ENCODE measurements around the gene HTR1B.

The HTR1B gene

DNA sequence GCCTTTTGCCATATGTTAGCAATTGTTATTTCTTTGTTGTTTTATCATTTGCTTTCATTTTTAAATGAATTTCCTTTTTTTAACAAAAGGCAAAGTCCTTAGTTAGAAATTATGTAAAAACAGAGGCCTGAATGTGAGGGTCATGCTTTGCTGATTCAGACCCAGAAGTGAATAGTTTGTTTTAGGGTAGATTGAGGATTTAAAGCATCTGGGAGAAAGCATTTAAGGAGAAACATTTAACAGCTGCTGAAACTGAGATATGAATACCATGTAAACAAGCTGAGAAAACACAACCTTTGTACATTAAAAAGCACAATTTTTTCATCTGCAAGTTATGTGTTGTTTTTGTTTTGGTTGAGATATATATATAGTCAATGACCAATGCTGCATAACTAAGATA, 8.0 kb downstream of the HTR1B start:
- no peak for DNase-seq

DNA sequence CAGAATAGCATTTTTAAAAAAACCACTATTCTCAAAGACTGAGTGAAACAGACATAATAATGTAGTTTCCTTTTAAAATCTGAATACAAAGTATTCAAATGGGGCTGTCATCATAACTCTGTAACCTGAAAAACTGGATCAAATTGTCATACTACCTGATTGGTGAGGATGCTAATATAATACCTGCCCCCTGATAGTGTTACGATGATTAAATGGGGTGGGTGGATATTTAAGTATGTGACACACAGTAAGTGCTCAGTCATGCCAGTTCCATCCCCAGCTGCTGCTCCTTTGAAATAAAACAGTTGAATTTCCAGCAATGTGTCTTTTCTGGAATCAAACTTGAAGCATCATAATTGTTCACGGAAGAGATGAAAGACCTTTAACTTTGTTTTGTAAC, 8.9 kb downstream of the HTR1B start:
- DNase-seq, result no peak

DNA sequence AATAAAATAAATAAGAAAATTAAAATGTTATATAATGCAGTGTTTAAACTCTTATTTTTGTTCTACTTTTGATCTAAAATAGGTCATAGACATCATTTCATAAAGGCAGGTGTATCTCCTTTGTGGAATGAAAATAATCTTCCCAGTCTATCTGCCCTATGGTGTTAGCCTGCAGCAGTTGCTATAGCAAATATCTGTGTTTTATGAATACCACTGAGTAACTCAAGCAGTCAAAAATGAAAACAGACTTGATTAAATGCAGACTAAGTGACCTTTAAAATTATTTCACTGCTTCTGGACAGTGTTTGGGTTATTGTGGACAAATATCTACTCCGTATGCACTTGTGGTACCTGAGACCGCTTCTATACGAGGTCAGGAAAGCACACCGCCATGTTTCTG, 11.8 kb downstream of the HTR1B start:
- DNase-seq, result no peak

DNA sequence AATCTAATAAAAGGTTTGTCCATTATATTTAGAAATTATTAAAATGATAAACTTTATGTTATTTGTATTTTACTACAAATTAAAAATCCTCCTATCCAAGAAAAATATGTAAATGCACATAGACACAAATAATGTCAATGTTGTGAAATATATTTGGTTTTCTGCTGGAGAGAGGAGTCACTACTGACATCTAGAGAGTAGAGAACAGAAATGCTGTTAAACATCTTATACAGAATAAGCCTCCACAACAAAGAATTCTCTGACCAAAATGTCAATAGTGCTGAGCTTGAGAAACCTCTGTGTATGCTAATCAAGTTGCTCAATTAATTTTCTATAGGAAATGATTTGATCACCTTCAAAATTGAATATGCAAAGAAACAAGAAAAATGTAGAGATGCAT, 12.4 kb downstream of the HTR1B start:
- no peak for DNase-seq

DNA sequence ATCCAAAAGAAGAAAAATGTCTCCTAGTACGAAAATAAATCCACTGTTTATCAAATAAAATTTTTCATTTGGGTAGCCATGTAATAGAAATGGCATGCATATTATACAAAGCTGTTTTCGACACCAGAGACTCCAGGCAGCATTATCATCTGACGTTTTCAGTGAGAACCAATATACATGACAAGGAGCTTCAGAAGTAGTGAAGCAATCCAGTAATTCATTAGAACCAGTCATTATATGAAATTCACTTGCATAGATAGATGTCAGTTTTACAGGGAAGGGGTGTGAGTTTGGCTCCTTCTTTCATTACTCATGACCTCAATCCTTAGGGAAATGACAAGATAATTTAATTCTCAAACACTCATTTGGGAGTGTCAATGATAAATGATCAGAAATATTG, 14.7 kb downstream of the HTR1B start:
- no peak for DNase-seq

DNA sequence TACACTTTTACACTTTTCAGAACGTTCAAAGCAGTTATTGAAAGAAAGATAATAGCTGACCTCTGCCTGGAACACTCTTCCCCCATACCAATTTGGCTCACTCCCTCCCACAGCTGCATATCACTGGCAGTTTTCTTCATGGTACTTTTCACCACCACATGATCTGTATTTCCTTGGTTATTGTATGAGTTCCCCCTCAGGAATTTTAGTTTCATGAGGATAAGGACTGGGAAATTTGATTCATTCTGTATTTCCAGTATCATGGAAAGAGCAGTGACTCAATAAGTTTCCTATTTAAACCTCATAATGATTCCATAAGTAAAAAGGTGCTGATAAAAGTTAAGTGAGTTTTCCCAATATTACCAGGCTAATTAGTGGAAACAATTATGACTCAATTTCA, 16.0 kb downstream of the HTR1B start:
- DNase-seq, result no peak

DNA sequence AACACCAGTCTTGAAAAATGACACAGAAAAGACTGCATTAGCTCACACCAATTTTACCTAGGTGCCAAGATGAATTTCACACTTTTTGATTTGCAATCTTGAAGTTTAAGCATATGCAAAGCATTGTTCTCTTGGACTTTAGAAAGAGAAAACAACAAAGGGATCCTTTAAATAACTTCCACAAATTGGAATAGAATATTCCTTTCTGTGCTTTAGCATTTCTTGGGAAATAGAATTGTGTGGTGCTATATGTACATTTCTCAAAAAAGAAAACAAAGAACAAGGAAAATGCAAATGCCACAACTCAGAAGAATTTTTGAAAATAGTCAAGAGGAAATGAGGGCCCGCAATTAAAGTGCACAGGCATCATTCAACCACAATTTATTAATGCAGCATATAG, 17.0 kb downstream of the HTR1B start:
- no peak for DNase-seq

DNA sequence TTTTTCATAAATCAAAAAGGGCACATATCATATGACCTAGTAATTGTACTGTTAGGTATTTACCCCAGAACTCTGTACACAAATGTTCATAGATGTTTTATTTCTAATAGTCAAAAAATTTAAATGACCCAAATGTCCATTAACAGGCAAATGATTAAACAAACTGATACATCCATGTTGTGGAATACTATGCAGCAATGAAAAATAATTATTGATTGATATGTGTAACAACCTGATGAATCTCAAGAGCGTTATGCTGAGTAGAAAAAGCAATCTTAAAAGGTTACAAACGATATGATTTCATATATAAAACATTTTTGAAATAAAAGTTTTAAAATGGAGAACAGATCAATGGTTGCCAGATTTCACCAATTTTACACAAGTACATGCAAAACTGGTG, 18.1 kb downstream of the HTR1B start:
- DNase-seq, result no peak

DNA sequence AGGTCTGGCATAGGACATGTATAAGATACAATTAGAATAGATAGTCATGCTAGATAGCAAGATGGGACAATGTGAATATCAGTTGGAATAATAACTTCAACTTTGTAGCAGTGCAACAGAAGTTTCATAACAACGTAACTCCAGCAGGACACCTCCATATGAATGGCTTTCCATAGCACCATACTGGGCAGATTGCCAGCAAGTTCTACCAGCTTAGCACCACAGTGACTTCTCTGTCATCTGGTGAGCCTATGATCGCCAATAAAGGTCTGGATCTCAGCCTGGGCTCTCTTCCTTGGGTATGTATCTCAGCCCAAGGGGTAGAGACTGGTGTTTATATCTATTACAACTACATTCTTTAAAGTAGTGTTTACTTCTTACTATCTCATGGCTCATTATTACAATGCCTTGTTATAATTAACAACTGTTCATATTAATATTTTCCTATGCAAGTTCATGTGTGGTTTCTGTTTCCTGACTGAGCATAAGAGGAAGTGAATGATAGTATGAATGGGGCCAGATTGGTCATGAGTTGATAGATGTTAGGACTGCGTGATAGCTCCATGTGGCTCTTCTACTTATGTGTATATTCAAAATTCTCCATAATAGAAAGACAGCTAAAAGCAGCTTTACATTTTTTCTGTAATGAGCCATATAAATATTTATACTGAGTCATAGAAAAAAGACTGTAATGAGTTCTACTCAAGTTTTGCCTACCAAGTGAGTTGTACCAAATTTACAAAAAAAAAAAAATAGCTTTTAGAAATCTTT, 22.9 kb downstream of the HTR1B start:
- DNase-seq, result peak; percentile 58

DNA sequence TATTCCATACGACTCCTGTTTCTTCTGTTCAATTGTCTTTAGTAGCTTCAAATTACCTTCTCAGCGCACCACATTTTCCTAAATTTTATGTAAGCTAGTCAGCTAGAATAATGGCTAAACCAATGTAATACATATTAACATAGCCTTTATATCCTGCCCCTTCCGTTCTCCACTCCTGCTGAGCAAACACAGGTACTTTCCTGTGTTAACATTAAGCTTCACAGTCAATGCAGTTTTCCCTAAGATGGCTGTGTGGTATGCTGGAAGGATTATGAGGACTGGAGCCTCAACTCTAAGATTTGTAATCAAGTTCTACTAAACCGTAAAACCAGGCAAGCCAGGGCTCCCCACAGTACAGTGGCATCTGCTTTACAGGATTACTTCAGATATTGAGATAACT, 29.4 kb downstream of the HTR1B start:
- no peak for DNase-seq

DNA sequence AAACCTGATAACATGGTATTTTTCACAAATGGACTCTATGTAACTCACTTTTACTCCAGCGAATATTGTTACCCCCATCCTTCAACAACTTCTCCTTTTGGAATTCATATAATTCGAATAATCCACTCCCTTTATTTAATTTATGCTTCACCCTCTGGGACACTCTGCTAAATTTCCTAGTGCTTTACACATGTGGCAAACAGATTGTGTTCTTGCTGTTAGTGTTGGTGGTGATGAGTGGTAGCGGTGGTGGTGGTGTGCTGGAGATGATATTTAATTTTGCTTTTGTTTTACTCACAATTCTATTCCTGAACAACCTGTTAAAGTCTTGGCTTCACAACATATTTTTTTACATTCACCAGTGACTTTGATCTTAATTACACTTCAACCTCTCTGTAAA, 32.8 kb downstream of the HTR1B start:
- DNase-seq, result no peak

DNA sequence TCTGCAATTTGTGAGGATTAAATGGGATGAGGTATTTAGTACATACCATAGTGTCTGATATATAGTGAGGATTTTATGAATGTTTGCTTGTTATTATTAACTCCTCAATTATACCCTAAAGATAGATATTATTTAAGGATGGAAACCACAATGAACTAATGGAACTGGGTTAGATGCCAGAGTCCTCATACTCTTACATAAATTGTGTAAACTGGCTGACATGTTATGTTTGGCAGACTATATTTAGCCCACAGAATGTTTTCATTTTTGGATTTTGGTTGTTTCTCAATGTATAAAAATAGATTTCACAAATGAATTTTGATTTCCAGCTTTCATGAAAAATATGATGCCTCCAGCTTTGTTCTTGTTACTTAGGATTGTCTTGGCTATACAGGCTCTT, 37.6 kb downstream of the HTR1B start:
- no peak for DNase-seq

DNA sequence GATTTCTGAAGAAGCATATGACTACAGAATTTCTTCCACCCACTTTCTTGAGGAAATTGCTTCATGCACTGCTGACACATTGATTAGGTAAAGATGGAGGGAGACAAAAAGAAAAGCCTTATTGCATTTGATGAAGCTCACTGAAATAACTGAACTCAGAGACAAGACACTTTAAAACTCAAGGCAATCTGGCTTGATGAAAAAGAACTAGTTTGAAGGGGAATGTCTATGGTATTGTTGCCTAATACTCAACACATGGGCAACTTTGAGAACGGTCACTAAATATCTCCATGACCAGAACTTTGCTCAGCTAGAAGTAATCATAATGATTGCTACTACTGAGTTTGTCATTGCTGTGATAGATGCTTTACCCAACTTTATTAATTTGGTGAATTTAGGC, 38.1 kb downstream of the HTR1B start:
- no peak for DNase-seq

DNA sequence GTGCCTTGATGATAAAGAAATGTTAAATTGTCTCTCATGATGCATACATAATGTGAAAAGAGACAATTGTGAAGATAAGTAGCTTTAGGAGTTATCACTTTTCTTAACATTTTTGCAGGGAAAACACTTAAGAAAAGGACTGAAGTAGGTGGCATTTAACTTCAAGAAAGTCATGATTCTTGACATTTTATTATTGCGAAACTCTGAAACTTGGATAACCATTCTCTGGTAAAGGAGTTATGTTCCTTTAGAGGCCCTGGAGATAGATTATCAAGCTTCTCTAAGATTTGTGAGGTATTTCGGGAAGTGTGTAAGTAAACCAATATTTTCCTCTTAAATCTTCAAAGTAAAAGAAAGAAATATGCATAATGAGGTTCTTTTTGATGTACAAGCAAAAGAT, 38.5 kb downstream of the HTR1B start:
- no peak for DNase-seq

DNA sequence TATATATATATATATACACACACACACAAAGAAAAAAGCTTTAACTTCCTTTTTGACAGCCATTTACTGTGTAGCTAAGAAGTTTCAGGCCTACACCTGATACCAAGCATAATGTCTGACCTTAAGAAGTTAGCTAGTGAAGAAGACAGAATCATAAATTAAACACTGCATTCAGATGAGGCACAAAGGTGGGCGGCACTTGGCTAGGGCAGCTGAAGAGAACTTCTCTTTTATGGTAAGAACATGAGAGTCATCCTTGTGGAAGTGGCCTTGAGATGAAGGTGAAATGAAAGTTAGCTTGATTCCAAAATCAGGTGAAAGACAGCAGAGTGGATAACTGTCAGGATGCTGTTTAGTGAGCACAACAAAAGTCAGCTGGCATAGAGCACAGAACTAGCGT, 46.5 kb downstream of the HTR1B start:
- no peak for DNase-seq

DNA sequence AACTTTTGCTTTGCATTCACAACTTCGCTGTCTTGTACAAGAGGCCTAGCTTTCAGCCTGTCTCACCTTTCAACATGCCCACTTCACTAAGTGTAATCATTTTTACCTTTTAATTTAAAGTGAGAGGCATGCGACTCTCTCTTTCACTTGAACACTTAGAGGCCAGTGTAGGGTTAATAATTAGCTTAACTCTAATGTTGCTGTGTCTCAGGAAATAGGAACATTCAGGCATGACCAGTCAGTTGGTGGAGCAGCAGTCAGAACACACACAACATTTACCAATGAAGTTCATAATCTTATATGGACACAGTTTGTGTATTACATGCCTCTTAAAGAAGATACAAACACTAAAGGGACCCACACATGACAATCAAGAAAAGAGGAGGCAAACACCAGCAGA, 47.6 kb downstream of the HTR1B start:
- DNase-seq, result no peak
